Measurements from ENCODE around the gene DYRK1A.
A peak's percentile ranks its signal among the peaks of the same experiment; 100 is the strongest.

DYRK1A gene

GRCh38 chr21:37408464-37409193 is 42.1 kb downstream of the DYRK1A start:
- no peak overlapping the region for H3K4me3 ChIP-seq (replicated peaks; ENCODE audit: low read depth, low read length)
- no peak for DNase-seq (ENCODE audit: low read depth)
- TF ChIP-seq CTCF (IDR thresholded peaks at IDR 0.05; ENCODE audit: low read length, missing control alignments): no peak

GRCh38 chr21:37410639-37411038 is 44.1 kb downstream of the DYRK1A start:
- TF ChIP-seq CTCF (IDR thresholded peaks at IDR 0.05; ENCODE audit: low read length, missing control alignments): no peak
- H3K4me3 ChIP-seq (replicated peaks; ENCODE audit: low read depth, low read length): no peak overlapping the region
- no peak for DNase-seq (ENCODE audit: low read depth)

- TF ChIP-seq CTCF (IDR thresholded peaks at IDR 0.05; ENCODE audit: low read length, missing control alignments): no peak
- no peak overlapping the region for H3K4me3 ChIP-seq (replicated peaks; ENCODE audit: low read depth, low read length)
- peak; percentile 41 for DNase-seq (ENCODE audit: low read depth)
Observed at GRCh38 chr21:37412603-37413360, 46.2 kb downstream of the DYRK1A start.

- no peak for DNase-seq (ENCODE audit: low read depth)
- no peak for TF ChIP-seq CTCF (IDR thresholded peaks at IDR 0.05; ENCODE audit: low read length, missing control alignments)
- H3K4me3 ChIP-seq (replicated peaks; ENCODE audit: low read depth, low read length): no peak overlapping the region
Observed at GRCh38 chr21:37413553-37414291, 47.1 kb downstream of the DYRK1A start.

DNA sequence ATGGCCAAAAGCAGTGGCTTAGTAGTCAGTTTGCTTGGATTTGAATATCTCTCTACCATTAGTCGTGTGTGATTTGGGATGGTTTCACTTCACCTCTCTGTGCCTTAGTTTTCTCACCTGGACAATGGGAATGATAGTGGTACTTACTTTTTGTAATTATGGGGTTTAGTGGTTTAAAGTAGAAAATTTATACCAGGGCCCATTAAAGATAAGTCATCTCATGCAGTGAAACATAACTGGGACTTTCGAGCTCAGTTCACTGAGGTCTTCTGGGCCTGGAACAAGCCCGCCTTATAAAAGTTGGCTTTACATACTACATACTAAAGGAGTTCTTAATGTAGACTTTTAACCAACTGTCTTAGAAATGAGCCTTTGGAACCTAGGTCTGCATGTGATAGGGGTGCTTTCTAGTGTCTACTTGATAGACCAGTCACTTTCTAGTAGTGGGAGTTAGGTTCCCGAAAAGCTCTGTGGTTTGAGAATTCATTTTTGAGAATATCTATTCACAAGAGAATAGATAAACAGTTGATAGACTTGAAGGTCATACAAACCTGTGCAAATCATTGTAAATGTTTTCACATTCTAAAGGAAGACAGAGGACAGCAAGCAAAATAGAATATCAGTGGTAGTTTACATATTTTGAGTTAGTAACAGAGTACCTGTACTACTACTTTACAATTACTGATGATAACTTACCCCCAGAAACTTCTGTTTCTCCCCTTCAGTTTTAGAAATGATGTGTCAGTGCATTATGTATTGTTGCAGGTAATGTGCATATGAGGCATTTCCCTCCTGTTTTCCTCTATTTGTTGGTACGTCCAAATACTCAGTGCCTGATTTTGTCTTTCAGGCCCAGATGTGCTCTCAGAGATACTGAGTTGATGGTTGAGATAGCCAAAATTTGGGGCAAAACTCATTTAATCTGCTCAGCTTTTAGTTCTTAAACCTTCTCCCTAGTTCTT is 48.0 kb downstream of the DYRK1A start:
- no peak for TF ChIP-seq CTCF (IDR thresholded peaks at IDR 0.05; ENCODE audit: low read length, missing control alignments)
- DNase-seq (ENCODE audit: low read depth): no peak
- H3K4me3 ChIP-seq (replicated peaks; ENCODE audit: low read depth, low read length): no peak overlapping the region

GRCh38 chr21:37415939-37416338 is 49.4 kb downstream of the DYRK1A start:
- H3K4me3 ChIP-seq (replicated peaks; ENCODE audit: low read depth, low read length): no peak overlapping the region
- no peak for TF ChIP-seq CTCF (IDR thresholded peaks at IDR 0.05; ENCODE audit: low read length, missing control alignments)
- no peak for DNase-seq (ENCODE audit: low read depth)
